22Rv1 (cell line): ENCODE results near the gene LRRC26.

ENCODE experiments used
- CTCF ChIP-seq: fragments of 450-650 bp; IDR thresholded peaks from 2 replicates; pipeline ENCODE4 v1.5.1; 2017; ENCODE audit warnings: mild to moderate bottlenecking
- ZFX ChIP-seq: fragments of 450-650 bp; IDR thresholded peaks from 2 replicates; pipeline ENCODE4 v1.6.1; 2017; ENCODE audit warnings: antibody characterized with exemption, borderline replicate concordance

- TF ChIP-seq CTCF (no peak), ZFX (no peak)
These were observed 25.1 kb upstream of the LRRC26 start for GRCh38 chr9:137194909-137195308.
